CD14-positive monocyte (primary cell): ENCODE data around the gene GNL3. TPM values are rescaled to one million over a fixed set of nuclear protein-coding genes. Genes with fewer than 3 reads are reported as not detected.

Experiments used
- DNase-seq, 3 donors: peaks; one replicate each; pipeline ENCODE4 v3.0.0-alpha.2; 2011 to 2022
- H2AFZ ChIP-seq: 2 replicates; pipeline ENCODE4 v1.6.0; 2012; ENCODE audit warnings: mild to moderate bottlenecking, low read depth, low read length, inconsistent platforms; ENCODE audit not compliant: insufficient read depth, poor library complexity, severe bottlenecking
- H3K27ac ChIP-seq, 2 donors: 1 replicate in 1 of 2; 2 replicates in 1 of 2; pipeline ENCODE4 v1.5.1; 2012 to 2013; ENCODE audit warnings: low read length in 2 of 2, control low read depth in 1 of 2, inconsistent platforms in 1 of 2, low read depth in 1 of 2, mild to moderate bottlenecking in 1 of 2
- H3K27me3 ChIP-seq, 2 donors: one replicate each; pipeline versions ENCODE4 v1.6.0 to v1.6.1; 2011 to 2013; ENCODE audit warnings: low read length in 2 of 2; ENCODE audit not compliant: control insufficient read depth in 2 of 2, insufficient read depth in 2 of 2
- H3K36me3 ChIP-seq, 2 donors: replicated peaks in 1 of 2; 1 replicate in 1 of 2; 2 replicates in 1 of 2; pipeline versions ENCODE4 v1.5.1 to v1.6.1; 2012 to 2013; ENCODE audit warnings: low read length in 2 of 2, control low read depth in 1 of 2, inconsistent platforms in 1 of 2, mild to moderate bottlenecking in 1 of 2; ENCODE audit not compliant: insufficient read depth in 2 of 2, control insufficient read depth in 1 of 2
- H3K4me1 ChIP-seq, 2 donors: 1 replicate in 1 of 2; 2 replicates in 1 of 2; pipeline versions ENCODE4 v1.5.1 to v1.6.1; 2012 to 2013; ENCODE audit warnings: low read length in 2 of 2, control low read depth in 1 of 2, inconsistent platforms in 1 of 2, mild to moderate bottlenecking in 1 of 2, moderate library complexity in 1 of 2; ENCODE audit not compliant: insufficient read depth in 2 of 2, control insufficient read depth in 1 of 2
- H3K4me2 ChIP-seq: replicated peaks from 2 replicates; pipeline ENCODE3; 2012; ENCODE audit warnings: low read length, moderate library complexity, mild to moderate bottlenecking; ENCODE audit not compliant: poor library complexity, severe bottlenecking; ENCODE audit errors: extremely low read depth
- H3K4me3 ChIP-seq, 3 experiments: fragments of 200-600 bp in 1 of 3; sonication (generic) in 1 of 3; replicated peaks in 1 of 3; 1 replicate in 2 of 3; 2 replicates in 1 of 3; pipeline ENCODE4 v1.5.1; 2011 to 2013; ENCODE audit warnings: low read length in 3 of 3, mild to moderate bottlenecking in 3 of 3, control low read depth in 2 of 3, low read depth in 2 of 3, inconsistent platforms in 1 of 3, moderate library complexity in 1 of 3
- H3K79me2 ChIP-seq: 2 replicates; pipeline ENCODE4 v1.6.0; 2012; ENCODE audit warnings: mild to moderate bottlenecking, control low read depth, inconsistent platforms, low read length, moderate library complexity; ENCODE audit not compliant: insufficient read depth
- H3K9ac ChIP-seq: 2 replicates; pipeline ENCODE4 v1.6.0; 2017; ENCODE audit warnings: low read length, mild to moderate bottlenecking; ENCODE audit not compliant: insufficient read depth, poor library complexity, severe bottlenecking
- H3K9me3 ChIP-seq, 2 donors: replicated peaks in 1 of 2; 1 replicate in 1 of 2; 2 replicates in 1 of 2; pipeline versions ENCODE4 v1.5.1 to v1.6.1; 2012 to 2013; ENCODE audit warnings: low read length in 2 of 2, control low read depth in 1 of 2; ENCODE audit not compliant: control insufficient read depth in 1 of 2, insufficient read depth in 1 of 2
- H4K20me1 ChIP-seq: 2 replicates; pipeline ENCODE4 v1.6.0; 2012; ENCODE audit warnings: mild to moderate bottlenecking, low read length, control low read depth, moderate library complexity; ENCODE audit not compliant: insufficient read depth
- H3K27ac Mint-ChIP-seq, 7 donors: one replicate each; pipeline ENCODE4 v1.8.0; 2020; ENCODE audit warnings: mild to moderate bottlenecking in 7 of 7, mixed read lengths in 7 of 7, moderate library complexity in 6 of 7, inconsistent platforms in 2 of 7
- H3K27me3 Mint-ChIP-seq, 3 donors: one replicate each; pipeline ENCODE4 v1.8.0; 2021 to 2022; ENCODE audit warnings: low read depth in 3 of 3, mild to moderate bottlenecking in 3 of 3, mixed read lengths in 3 of 3, moderate library complexity in 3 of 3, inconsistent platforms in 1 of 3
- H3K36me3 Mint-ChIP-seq, 2 donors: one replicate each; pipeline ENCODE4 v1.8.0; 2020; ENCODE audit warnings: mixed read lengths in 2 of 2, inconsistent platforms in 1 of 2, mild to moderate bottlenecking in 1 of 2
- H3K4me1 Mint-ChIP-seq: one replicate; pipeline ENCODE4 v1.8.0; 2020; ENCODE audit warnings: mild to moderate bottlenecking, mixed read lengths
- H3K4me3 Mint-ChIP-seq, 2 donors: one replicate each; pipeline ENCODE4 v1.8.0; 2020; ENCODE audit warnings: mild to moderate bottlenecking in 2 of 2, mixed read lengths in 2 of 2, moderate library complexity in 1 of 2
- H3K9me3 Mint-ChIP-seq, 7 donors: one replicate each; pipeline ENCODE4 v1.8.0; 2020 to 2022; ENCODE audit warnings: mixed read lengths in 7 of 7, mild to moderate bottlenecking in 6 of 7, moderate library complexity in 6 of 7, inconsistent platforms in 2 of 7
- WGBS: methylation state at CpG from one replicate; pipeline ENCODE4 v1.1.5; 2013; ENCODE audit warnings: missing lambda C conversion rate; ENCODE audit not compliant: insufficient coverage; 5-methylcytosine and 5-hydroxymethylcytosine counted together
- intact Hi-C, 2 donors: fragments of 100-400 bp; cut with micrococcal nuclease; formaldehyde crosslinking; loops; one replicate each; pipeline versions ENCODE4 v1.15.0 to v1.15.1; 2023
- polyA plus RNA-seq, 3 donors: library from polyadenylated mRNA; depleted of rRNA in 1 of 3; unstranded in 2 of 3; stranded (reverse) in 1 of 3; fragments of 300-500 nt in 2 of 3; fragments of >200 nt in 1 of 3; fragmentation: Illumina TruSeq in 2 of 3; gene quantifications; 1 replicate in 2 of 3; 2 replicates in 1 of 3; pipeline ENCODE4 v1.2.3, GENCODE V29; 2012 to 2021
- TF ChIP-seq, protein P1 (sequence below): fragments of 200-600 bp; IDR thresholded peaks from one replicate; pipeline ENCODE4 v1.8.0; 2022; ENCODE audit warnings: antibody characterized with exemption, mild to moderate bottlenecking

The GNL3 gene
- polyA plus RNA-seq, 3 donors = 13.4 to 18.7 (median 16.7) TPM

- peaks cover 10% of the 10 kb centered on the region for H3K4me1 Mint-ChIP-seq
- H3K27ac Mint-ChIP-seq = peak overlapping the region in 2 of 7 donors; percentile 0 to 25
- Histone ChIP-seq H3K79me2 (peaks cover 28% of the 10 kb centered on the region), H3K4me1 (peaks cover 9 to 13% of the 10 kb centered on the region in 2 donors), H3K9ac (no peak overlapping the region), H3K27ac (no peak overlapping the region), H3K36me3 (peaks cover 82 to 86% of the 10 kb centered on the region in 2 donors), H2AFZ (no peak overlapping the region), H3K9me3 (no peaks in the 10 kb centered on the region), H3K4me2 (no peak overlapping the region), H3K27me3 (no peaks in the 10 kb centered on the region), H4K20me1 (peaks cover 8% of the 10 kb centered on the region), H3K4me3 (no peak overlapping the region)
- H3K9me3 Mint-ChIP-seq = no peaks in the 10 kb centered on the region
- intact Hi-C loops = no loop called here
- TF ChIP-seq, protein P1, sequence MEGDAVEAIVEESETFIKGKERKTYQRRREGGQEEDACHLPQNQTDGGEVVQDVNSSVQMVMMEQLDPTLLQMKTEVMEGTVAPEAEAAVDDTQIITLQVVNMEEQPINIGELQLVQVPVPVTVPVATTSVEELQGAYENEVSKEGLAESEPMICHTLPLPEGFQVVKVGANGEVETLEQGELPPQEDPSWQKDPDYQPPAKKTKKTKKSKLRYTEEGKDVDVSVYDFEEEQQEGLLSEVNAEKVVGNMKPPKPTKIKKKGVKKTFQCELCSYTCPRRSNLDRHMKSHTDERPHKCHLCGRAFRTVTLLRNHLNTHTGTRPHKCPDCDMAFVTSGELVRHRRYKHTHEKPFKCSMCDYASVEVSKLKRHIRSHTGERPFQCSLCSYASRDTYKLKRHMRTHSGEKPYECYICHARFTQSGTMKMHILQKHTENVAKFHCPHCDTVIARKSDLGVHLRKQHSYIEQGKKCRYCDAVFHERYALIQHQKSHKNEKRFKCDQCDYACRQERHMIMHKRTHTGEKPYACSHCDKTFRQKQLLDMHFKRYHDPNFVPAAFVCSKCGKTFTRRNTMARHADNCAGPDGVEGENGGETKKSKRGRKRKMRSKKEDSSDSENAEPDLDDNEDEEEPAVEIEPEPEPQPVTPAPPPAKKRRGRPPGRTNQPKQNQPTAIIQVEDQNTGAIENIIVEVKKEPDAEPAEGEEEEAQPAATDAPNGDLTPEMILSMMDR = no peak
- peaks cover 0 to 2% (median 0%) of the 10 kb centered on the region in 3 donors for H3K27me3 Mint-ChIP-seq
- no peak overlapping the region for H3K4me3 Mint-ChIP-seq
- 100% methylated on average over 2 of the region's 2 CpGs for WGBS
- peaks cover 82 to 84% of the 10 kb centered on the region in 2 donors for H3K36me3 Mint-ChIP-seq
- DNase-seq = no peak
Measured at GRCh38 chr3:52690560-52690959, 4.7 kb downstream of the GNL3 start.

GRCh38 chr3:52693071-52693470, 7.2 kb downstream of the GNL3 start:
- H2AFZ ChIP-seq = no peak overlapping the region
- TF ChIP-seq, protein P1 = no peak
- no peaks in the 10 kb centered on the region for H3K27me3 ChIP-seq
- Mint-ChIP-seq H3K36me3 (peaks cover 91 to 96% of the 10 kb centered on the region in 2 donors), H3K4me1 (peaks cover 2% of the 10 kb centered on the region), H3K27ac (peak overlapping the region in 2 of 7 donors; percentile 14 to 31), H3K4me3 (no peak overlapping the region), H3K27me3 (peaks cover 0 to 2% (median 0%) of the 10 kb centered on the region in 3 donors), H3K9me3 (no peaks in the 10 kb centered on the region)
- peaks cover 3% of the 10 kb centered on the region for H4K20me1 ChIP-seq
- H3K9me3 ChIP-seq = no peaks in the 10 kb centered on the region
- no peak overlapping the region for H3K9ac ChIP-seq
- H3K36me3 ChIP-seq = peaks cover 93 to 100% of the 10 kb centered on the region in 2 donors
- DNase-seq = no peak
- H3K79me2 ChIP-seq = peaks cover 6% of the 10 kb centered on the region
- H3K4me2 ChIP-seq = no peak overlapping the region
- H3K4me3 ChIP-seq = no peak overlapping the region
- no peaks in the 10 kb centered on the region for H3K4me1 ChIP-seq
- no peak overlapping the region for H3K27ac ChIP-seq
- intact Hi-C loops = no loop called here
